Mesenchymal stem cell (in vitro differentiated cells and primary cell): ENCODE measurements around the gene RAB3C.

Experiments used
- DNase-seq: peaks from one replicate; pipeline ENCODE4 v3.0.0-alpha.2; 2013
- H2AFZ ChIP-seq: one replicate; pipeline ENCODE4 v1.6.1; 2013; ENCODE audit warnings: low read depth, mild to moderate bottlenecking, control low read depth, inconsistent platforms, low read length, moderate library complexity
- H2AK5ac ChIP-seq: 2 replicates; pipeline ENCODE4 v1.6.1; 2013; ENCODE audit warnings: low read length, moderate library complexity, mild to moderate bottlenecking, inconsistent platforms; ENCODE audit not compliant: severe bottlenecking
- H2BK120ac ChIP-seq: one replicate; pipeline ENCODE4 v1.6.1; 2013; ENCODE audit warnings: low read depth, mild to moderate bottlenecking, inconsistent platforms, low read length, moderate library complexity
- H2BK12ac ChIP-seq, 2 experiments: one replicate each; pipeline ENCODE4 v1.6.1; 2013; ENCODE audit warnings: inconsistent platforms in 2 of 2, low read length in 2 of 2, mild to moderate bottlenecking in 2 of 2, moderate library complexity in 2 of 2, control low read depth in 1 of 2
- H2BK15ac ChIP-seq: one replicate; pipeline ENCODE4 v1.6.1; 2013; ENCODE audit warnings: mild to moderate bottlenecking, low read depth, inconsistent platforms; ENCODE audit not compliant: poor library complexity, severe bottlenecking
- H2BK5ac ChIP-seq: 2 replicates; pipeline ENCODE4 v1.6.1; 2013; ENCODE audit warnings: low read depth, mild to moderate bottlenecking, low read length, control low read depth, inconsistent platforms; ENCODE audit not compliant: poor library complexity, severe bottlenecking
- H3K14ac ChIP-seq, 2 experiments: one replicate each; pipeline ENCODE4 v1.6.1; 2013; ENCODE audit warnings: inconsistent platforms in 2 of 2, low read length in 2 of 2, control low read depth in 1 of 2, mild to moderate bottlenecking in 1 of 2, moderate library complexity in 1 of 2
- H3K18ac ChIP-seq, 2 experiments: one replicate each; pipeline ENCODE4 v1.6.1; 2013; ENCODE audit warnings: inconsistent platforms in 2 of 2, low read length in 2 of 2, control low read depth in 1 of 2, low read depth in 1 of 2, mild to moderate bottlenecking in 1 of 2
- H3K23ac ChIP-seq, 2 experiments: one replicate each; pipeline ENCODE4 v1.6.1; 2013; ENCODE audit warnings: inconsistent platforms in 2 of 2, low read length in 2 of 2, mild to moderate bottlenecking in 2 of 2, moderate library complexity in 2 of 2, control low read depth in 1 of 2
- H3K27ac ChIP-seq: 2 replicates; pipeline ENCODE4 v1.5.1; 2013; ENCODE audit warnings: mild to moderate bottlenecking, moderate library complexity, low read length, control low read depth, inconsistent platforms; ENCODE audit not compliant: poor library complexity, severe bottlenecking
- H3K27me3 ChIP-seq, 2 experiments: 2 replicates each; pipeline versions ENCODE4 v1.6.1 to v1.7.0; 2013; ENCODE audit warnings: low read length in 2 of 2, mild to moderate bottlenecking in 2 of 2, moderate library complexity in 2 of 2, control low read depth in 1 of 2, inconsistent platforms in 1 of 2; ENCODE audit not compliant: control insufficient read depth in 1 of 2, insufficient read depth in 1 of 2
- H3K36me3 ChIP-seq, 2 experiments: 2 replicates each; pipeline versions ENCODE4 v1.6.1 to v1.7.0; 2013; ENCODE audit warnings: low read length in 2 of 2, control low read depth in 1 of 2, inconsistent platforms in 1 of 2, low read depth in 1 of 2, mild to moderate bottlenecking in 1 of 2; ENCODE audit not compliant: insufficient read depth in 2 of 2, control insufficient read depth in 1 of 2
- H3K4ac ChIP-seq, 2 experiments: one replicate each; pipeline ENCODE4 v1.6.1; 2013; ENCODE audit warnings: inconsistent platforms in 2 of 2, low read length in 2 of 2, mild to moderate bottlenecking in 2 of 2, moderate library complexity in 2 of 2, control low read depth in 1 of 2, low read depth in 1 of 2
- H3K4me1 ChIP-seq: 2 replicates; pipeline ENCODE4 v1.6.1; 2013; ENCODE audit warnings: low read depth, low read length, control low read depth; ENCODE audit not compliant: control insufficient read depth, insufficient read depth
- H3K4me2 ChIP-seq: 2 replicates; pipeline ENCODE4 v1.6.1; 2013; ENCODE audit warnings: low read length, mild to moderate bottlenecking, inconsistent platforms; ENCODE audit not compliant: poor library complexity, severe bottlenecking
- H3K4me3 ChIP-seq, 2 experiments: 2 replicates each; pipeline versions ENCODE4 v1.5.1 to v1.7.0; 2013; ENCODE audit warnings: low read length in 2 of 2, mild to moderate bottlenecking in 2 of 2, control low read depth in 1 of 2, low read depth in 1 of 2; ENCODE audit not compliant: insufficient read depth in 1 of 2
- H3K79me1 ChIP-seq: replicated peaks from 2 replicates; pipeline ENCODE4 v1.6.1; 2013; ENCODE audit warnings: mild to moderate bottlenecking, control low read depth, low read length, inconsistent platforms; ENCODE audit not compliant: poor library complexity, severe bottlenecking
- H3K9ac ChIP-seq: 2 replicates; pipeline ENCODE4 v1.7.0; 2013; ENCODE audit warnings: mild to moderate bottlenecking, low read length, moderate library complexity
- H3K9me3 ChIP-seq: 2 replicates; pipeline ENCODE4 v1.7.0; 2013; ENCODE audit warnings: mild to moderate bottlenecking, low read length; ENCODE audit not compliant: control insufficient read depth
- H4K8ac ChIP-seq: one replicate; pipeline ENCODE4 v1.6.1; 2013; ENCODE audit warnings: inconsistent platforms, mild to moderate bottlenecking, low read length, moderate library complexity
- H4K91ac ChIP-seq: one replicate; pipeline ENCODE4 v1.6.1; 2013; ENCODE audit warnings: mild to moderate bottlenecking, low read length, inconsistent platforms
- WGBS: methylation state at CpG from one replicate; pipeline ENCODE4 v1.1.7; 2013; ENCODE audit warnings: mixed read lengths; 5-methylcytosine and 5-hydroxymethylcytosine counted together

The RAB3C gene

GRCh38 chr5:58672521-58672920 is 89.6 kb downstream of the RAB3C start:
- H3K79me1 ChIP-seq = no peaks in the 10 kb centered on the region
- no peaks in the 10 kb centered on the region for H3K9me3 ChIP-seq
- no peak overlapping the region for H3K18ac ChIP-seq
- H3K14ac ChIP-seq = no peak overlapping the region
- no peak for DNase-seq
- H3K27me3 ChIP-seq = no peaks in the 10 kb centered on the region
- no peak overlapping the region for H2AK5ac ChIP-seq
- H3K27ac ChIP-seq = no peak overlapping the region
- no peak overlapping the region for H2BK15ac ChIP-seq
- H4K91ac ChIP-seq = no peak overlapping the region
- H3K4me1 ChIP-seq = no peaks in the 10 kb centered on the region
- H3K23ac ChIP-seq = no peak overlapping the region
- H3K4ac ChIP-seq = no peak overlapping the region
- no peaks in the 10 kb centered on the region for H3K36me3 ChIP-seq
- no peak overlapping the region for H3K9ac ChIP-seq
- WGBS = 17% methylated on average over 1 of the region's 2 CpGs
- no peak overlapping the region for H2BK12ac ChIP-seq
- H4K8ac ChIP-seq = no peak overlapping the region
- no peak overlapping the region for H2AFZ ChIP-seq
- H3K4me2 ChIP-seq = no peak overlapping the region
- no peak overlapping the region for H3K4me3 ChIP-seq
- H2BK120ac ChIP-seq = no peak overlapping the region
- H2BK5ac ChIP-seq = no peak overlapping the region

DNA sequence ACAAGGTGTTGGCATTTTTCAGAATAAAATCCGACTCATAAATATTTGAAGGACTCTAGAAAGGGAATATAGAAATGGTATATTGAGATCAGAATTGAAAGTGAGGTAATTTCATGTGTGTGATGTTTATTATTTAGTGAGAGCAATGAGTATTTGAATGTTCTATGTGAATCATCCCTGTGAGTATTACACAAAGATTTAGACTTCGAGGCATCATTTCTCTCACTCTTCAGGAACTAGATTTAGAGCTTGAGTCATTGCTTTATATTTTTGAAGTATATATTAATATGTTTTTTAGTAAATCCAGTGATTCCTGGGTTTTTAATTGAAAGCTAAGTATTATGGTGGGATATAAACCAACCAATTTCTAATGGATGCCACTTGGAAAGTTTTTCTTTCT is 91.2 kb downstream of the RAB3C start:
- no peak overlapping the region for H3K18ac ChIP-seq
- no peak overlapping the region for H2BK15ac ChIP-seq
- H2BK120ac ChIP-seq = no peak overlapping the region
- H3K4ac ChIP-seq = no peak overlapping the region
- no peak overlapping the region for H3K9ac ChIP-seq
- no peak overlapping the region for H2AK5ac ChIP-seq
- 89% methylated on average over 1 of the region's 2 CpGs for WGBS
- H4K91ac ChIP-seq = no peak overlapping the region
- no peak overlapping the region for H2BK12ac ChIP-seq
- no peak overlapping the region for H3K4me3 ChIP-seq
- H3K23ac ChIP-seq = no peak overlapping the region
- no peaks in the 10 kb centered on the region for H3K27me3 ChIP-seq
- H4K8ac ChIP-seq = no peak overlapping the region
- no peaks in the 10 kb centered on the region for H3K79me1 ChIP-seq
- H2BK5ac ChIP-seq = no peak overlapping the region
- DNase-seq = no peak
- H3K14ac ChIP-seq = no peak overlapping the region
- H3K27ac ChIP-seq = no peak overlapping the region
- H3K36me3 ChIP-seq = no peaks in the 10 kb centered on the region
- no peak overlapping the region for H3K4me2 ChIP-seq
- H3K4me1 ChIP-seq = no peaks in the 10 kb centered on the region
- no peak overlapping the region for H2AFZ ChIP-seq
- no peaks in the 10 kb centered on the region for H3K9me3 ChIP-seq

DNA sequence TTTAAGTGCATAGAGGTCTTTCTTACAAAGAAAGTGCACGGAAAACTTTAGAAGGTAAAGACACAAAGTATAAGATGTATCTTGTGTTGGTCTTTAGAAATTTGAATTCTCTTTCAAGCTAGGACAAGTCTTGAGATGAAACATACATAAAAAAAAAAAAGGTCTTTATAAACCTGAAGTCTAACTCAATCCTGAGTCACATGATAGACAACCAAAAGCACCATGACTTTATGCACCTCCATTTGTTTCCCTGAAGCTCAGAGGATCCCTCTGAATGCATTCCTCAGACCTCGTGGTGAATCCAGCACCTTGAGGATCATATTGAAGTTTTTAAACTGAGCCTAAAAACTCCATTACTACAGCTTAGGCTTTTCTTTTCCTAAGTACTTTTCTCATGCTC is 91.8 kb downstream of the RAB3C start:
- H2AK5ac ChIP-seq = no peak overlapping the region
- H3K4me1 ChIP-seq = no peaks in the 10 kb centered on the region
- no peak overlapping the region for H3K4me2 ChIP-seq
- H3K4ac ChIP-seq = no peak overlapping the region
- H2BK12ac ChIP-seq = no peak overlapping the region
- no peaks in the 10 kb centered on the region for H3K9me3 ChIP-seq
- H3K79me1 ChIP-seq = no peaks in the 10 kb centered on the region
- no peaks in the 10 kb centered on the region for H3K36me3 ChIP-seq
- no peak overlapping the region for H4K8ac ChIP-seq
- no peak overlapping the region for H2AFZ ChIP-seq
- H4K91ac ChIP-seq = no peak overlapping the region
- H2BK5ac ChIP-seq = no peak overlapping the region
- H3K27ac ChIP-seq = no peak overlapping the region
- DNase-seq = no peak
- H3K27me3 ChIP-seq = no peaks in the 10 kb centered on the region
- H3K14ac ChIP-seq = no peak overlapping the region
- no peak overlapping the region for H3K4me3 ChIP-seq
- 56% methylated on average over 2 of the region's 2 CpGs for WGBS
- H3K23ac ChIP-seq = no peak overlapping the region
- H2BK15ac ChIP-seq = no peak overlapping the region
- H3K18ac ChIP-seq = no peak overlapping the region
- no peak overlapping the region for H2BK120ac ChIP-seq
- no peak overlapping the region for H3K9ac ChIP-seq

GRCh38 chr5:58675341-58675740 is 92.5 kb downstream of the RAB3C start:
- DNase-seq = no peak

More at GRCh38 chr5:58675341-58675740, 92.5 kb downstream of the RAB3C start:
- no peak overlapping the region for H3K4me2 ChIP-seq
- no peak overlapping the region for H3K23ac ChIP-seq
- no peaks in the 10 kb centered on the region for H3K27me3 ChIP-seq
- H3K9ac ChIP-seq = no peak overlapping the region
- H3K9me3 ChIP-seq = no peaks in the 10 kb centered on the region
- no peak overlapping the region for H2AFZ ChIP-seq
- no peak overlapping the region for H3K14ac ChIP-seq
- no peak overlapping the region for H3K27ac ChIP-seq
- no peaks in the 10 kb centered on the region for H3K79me1 ChIP-seq
- no peak overlapping the region for H3K4me3 ChIP-seq
- H3K4me1 ChIP-seq = no peaks in the 10 kb centered on the region
- no peak overlapping the region for H4K8ac ChIP-seq
- H2BK15ac ChIP-seq = no peak overlapping the region
- H2BK12ac ChIP-seq = no peak overlapping the region
- H3K36me3 ChIP-seq = no peaks in the 10 kb centered on the region
- WGBS = 86% methylated on average over 1 of the region's 1 CpG
- no peak overlapping the region for H3K4ac ChIP-seq
- H3K18ac ChIP-seq = no peak overlapping the region
- no peak overlapping the region for H2BK120ac ChIP-seq
- no peak overlapping the region for H4K91ac ChIP-seq
- H2AK5ac ChIP-seq = no peak overlapping the region
- H2BK5ac ChIP-seq = no peak overlapping the region
